Neuron (in vitro differentiated cells): ENCODE results near the gene RBMS3.
"Not testable (repeated sequence)": the region's sequence is repeated elsewhere in the genome, so short reads cannot be mapped to it uniquely, and the experiment has no call there.

Source experiments
- H2AFZ ChIP-seq: one replicate; pipeline ENCODE4 v1.6.1; 2013; ENCODE audit warnings: low read depth, mild to moderate bottlenecking, inconsistent platforms, low read length, moderate library complexity
- H3K27me3 ChIP-seq: one replicate; pipeline ENCODE4 v1.6.1; 2013; ENCODE audit warnings: low read length; ENCODE audit not compliant: insufficient read depth
- H3K36me3 ChIP-seq: one replicate; pipeline ENCODE4 v1.6.1; 2013; ENCODE audit warnings: low read length; ENCODE audit not compliant: insufficient read depth
- H3K4me1 ChIP-seq: one replicate; pipeline ENCODE4 v1.6.1; 2013; ENCODE audit warnings: low read length; ENCODE audit not compliant: insufficient read depth
- H3K4me3 ChIP-seq: 2 replicates; pipeline ENCODE4 v1.5.1; 2013; ENCODE audit warnings: mild to moderate bottlenecking, low read length, moderate library complexity
- H3K9me3 ChIP-seq: one replicate; pipeline ENCODE4 v1.6.1; 2013; ENCODE audit warnings: low read length

Gene RBMS3

DNA sequence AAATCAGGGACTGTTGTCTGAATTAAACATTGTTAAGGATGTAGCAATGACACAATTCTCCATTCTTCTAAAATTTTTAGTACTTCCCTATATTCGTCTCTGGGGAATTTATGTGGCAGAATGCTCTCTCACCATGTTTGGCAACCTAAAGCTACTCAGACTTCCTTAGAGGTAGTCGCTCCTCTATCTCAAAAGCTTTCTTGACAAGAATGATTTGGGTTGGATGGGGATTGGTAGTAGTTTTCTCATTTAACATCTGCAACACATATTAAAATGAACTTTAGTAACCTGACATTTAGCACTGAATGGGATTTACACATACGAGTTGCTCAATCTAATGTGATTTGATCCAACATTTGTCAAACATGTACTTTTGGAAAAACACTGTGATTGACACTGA lies 233.3 kb downstream of the RBMS3 start:
- Histone ChIP-seq H3K4me3 (no peak overlapping the region), H3K4me1 (peaks cover 4% of the 10 kb centered on the region), H3K9me3 (no peaks in the 10 kb centered on the region), H3K36me3 (no peaks in the 10 kb centered on the region), H2AFZ (no peak overlapping the region), H3K27me3 (no peaks in the 10 kb centered on the region)

DNA sequence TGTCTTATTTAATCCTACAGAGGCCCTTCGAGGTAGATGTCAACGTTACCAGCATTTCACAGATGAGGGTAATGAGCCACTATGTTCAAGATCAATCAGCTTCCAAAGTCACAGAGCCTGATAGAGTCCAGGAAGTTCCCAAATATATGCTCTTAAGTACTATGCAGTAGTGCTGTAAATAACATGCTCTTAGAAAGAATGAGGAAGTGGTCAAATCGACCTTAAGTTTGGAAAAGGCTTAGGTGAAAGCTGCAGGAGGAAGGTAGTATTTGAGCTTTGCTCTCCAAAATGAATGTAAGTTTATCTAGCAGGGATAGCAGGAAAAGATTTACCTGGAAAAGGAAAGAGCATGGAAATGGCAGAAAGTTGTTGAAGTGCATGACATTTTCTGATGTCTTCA lies 234.0 kb downstream of the RBMS3 start:
- Histone ChIP-seq H3K27me3 (no peaks in the 10 kb centered on the region), H3K4me1 (peaks cover 4% of the 10 kb centered on the region), H3K36me3 (no peaks in the 10 kb centered on the region), H3K4me3 (no peak overlapping the region), H2AFZ (no peak overlapping the region), H3K9me3 (no peaks in the 10 kb centered on the region)

DNA sequence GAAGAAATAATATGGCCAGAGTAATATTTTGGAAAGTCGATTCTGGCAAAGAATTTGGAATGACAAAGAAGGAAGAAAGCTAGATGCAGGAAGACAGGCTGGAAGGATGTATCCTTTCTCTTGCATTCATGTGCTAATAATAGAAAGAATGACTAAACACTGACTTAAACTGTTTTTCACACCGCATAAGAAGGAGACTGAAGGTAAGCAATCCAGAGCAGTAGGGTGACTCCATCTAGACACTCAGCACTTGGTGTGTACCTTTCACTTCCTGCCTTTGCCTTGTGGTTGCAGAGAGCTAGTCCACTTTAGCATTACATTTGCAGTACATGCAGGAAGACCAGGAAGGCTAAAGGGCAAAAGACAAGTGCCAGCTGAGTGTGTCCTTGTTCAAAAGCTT lies 234.6 kb downstream of the RBMS3 start:
- H3K4me1 ChIP-seq = peaks cover 4% of the 10 kb centered on the region
- H3K27me3 ChIP-seq = no peaks in the 10 kb centered on the region
- no peak overlapping the region for H3K4me3 ChIP-seq
- no peaks in the 10 kb centered on the region for H3K36me3 ChIP-seq
- H2AFZ ChIP-seq = no peak overlapping the region
- H3K9me3 ChIP-seq = no peaks in the 10 kb centered on the region

DNA sequence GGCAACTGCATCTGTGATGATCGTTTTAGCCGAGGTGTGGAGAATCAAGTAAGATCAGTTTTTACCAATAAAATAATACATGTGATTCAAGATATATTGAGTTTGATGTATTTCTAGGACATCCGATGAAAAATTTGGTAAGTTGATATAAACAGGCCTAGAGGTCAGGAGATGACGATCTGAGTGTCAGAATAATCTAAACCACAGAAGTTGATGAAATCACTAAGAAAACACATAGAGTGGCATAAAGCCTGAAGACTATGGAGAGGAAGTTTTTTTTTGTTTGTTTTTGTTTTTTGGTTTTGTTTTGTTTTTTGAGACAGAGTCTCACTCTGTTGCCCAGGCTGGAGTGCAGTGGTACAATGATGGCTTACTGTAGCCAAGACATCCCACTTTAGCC lies 235.3 kb downstream of the RBMS3 start:
- Histone ChIP-seq H3K27me3 (no peaks in the 10 kb centered on the region), H2AFZ (no peak overlapping the region), H3K4me1 (peaks cover 4% of the 10 kb centered on the region), H3K9me3 (no peaks in the 10 kb centered on the region), H3K36me3 (no peaks in the 10 kb centered on the region), H3K4me3 (no peak overlapping the region)

DNA sequence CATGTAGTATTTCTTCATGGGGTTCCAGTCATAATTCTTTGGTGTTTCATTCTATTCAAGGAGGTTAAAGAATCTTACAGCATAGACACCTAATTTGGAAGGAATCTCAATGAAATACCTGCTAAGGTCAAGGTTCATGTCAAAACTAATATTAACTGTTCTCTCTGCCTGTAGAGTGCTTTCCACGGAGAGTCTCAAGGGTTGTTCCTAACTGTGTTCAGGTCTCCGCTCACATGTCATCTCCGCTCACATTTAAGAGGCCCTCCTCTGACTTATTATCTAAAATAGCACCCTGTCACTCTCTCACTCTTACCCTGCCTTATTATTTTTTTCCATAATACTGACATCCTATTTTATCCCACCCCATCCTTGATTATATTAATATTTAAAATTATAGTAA lies 239.9 kb downstream of the RBMS3 start:
- Histone ChIP-seq H3K4me3 (no peak overlapping the region), H3K27me3 (no peaks in the 10 kb centered on the region), H3K4me1 (no peaks in the 10 kb centered on the region), H3K9me3 (no peaks in the 10 kb centered on the region), H2AFZ (no peak overlapping the region), H3K36me3 (no peaks in the 10 kb centered on the region)

DNA sequence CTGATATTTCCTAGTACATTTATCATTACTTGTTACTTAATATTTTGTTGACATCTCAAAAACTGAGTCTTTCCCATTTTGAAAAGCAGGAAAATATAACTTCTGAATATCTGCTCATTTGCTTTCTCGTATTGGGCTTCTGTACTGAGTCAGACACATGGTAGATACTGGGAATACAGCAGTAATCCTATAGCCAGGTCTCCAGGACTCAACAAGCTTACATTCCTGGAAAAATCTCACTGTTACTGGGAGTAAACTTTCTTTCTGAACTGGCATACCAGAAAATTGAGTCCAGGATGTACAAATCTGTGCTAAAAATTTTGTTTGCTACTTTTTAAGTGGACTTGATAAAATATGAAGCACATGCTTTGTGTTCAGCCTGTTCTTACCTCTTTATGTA lies 240.4 kb downstream of the RBMS3 start:
- Histone ChIP-seq H2AFZ (no peak overlapping the region), H3K9me3 (no peaks in the 10 kb centered on the region), H3K36me3 (no peaks in the 10 kb centered on the region), H3K27me3 (no peaks in the 10 kb centered on the region), H3K4me3 (no peak overlapping the region), H3K4me1 (no peaks in the 10 kb centered on the region)

DNA sequence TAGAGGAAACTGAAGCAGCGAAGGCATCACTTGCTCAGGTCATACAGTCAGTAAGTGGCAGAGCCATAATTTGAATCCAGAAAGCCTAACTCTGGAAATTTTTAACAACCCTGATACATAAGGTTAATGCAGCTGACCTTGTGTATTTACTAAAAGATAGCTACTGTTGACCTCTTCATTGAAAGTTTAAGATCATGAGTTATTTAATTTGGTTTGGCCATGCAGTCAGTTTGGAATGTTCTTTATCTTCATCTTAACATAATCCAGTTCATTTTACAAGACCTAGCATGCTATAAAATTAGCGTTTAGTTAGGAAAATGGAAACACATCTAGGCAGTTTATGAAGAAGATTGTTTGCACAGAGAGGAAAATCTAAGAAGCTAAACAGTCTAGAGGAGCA lies 240.9 kb downstream of the RBMS3 start:
- Histone ChIP-seq H3K27me3 (no peaks in the 10 kb centered on the region), H3K4me1 (no peaks in the 10 kb centered on the region), H3K36me3 (no peaks in the 10 kb centered on the region), H3K9me3 (no peaks in the 10 kb centered on the region), H3K4me3 (no peak overlapping the region), H2AFZ (no peak overlapping the region)

DNA sequence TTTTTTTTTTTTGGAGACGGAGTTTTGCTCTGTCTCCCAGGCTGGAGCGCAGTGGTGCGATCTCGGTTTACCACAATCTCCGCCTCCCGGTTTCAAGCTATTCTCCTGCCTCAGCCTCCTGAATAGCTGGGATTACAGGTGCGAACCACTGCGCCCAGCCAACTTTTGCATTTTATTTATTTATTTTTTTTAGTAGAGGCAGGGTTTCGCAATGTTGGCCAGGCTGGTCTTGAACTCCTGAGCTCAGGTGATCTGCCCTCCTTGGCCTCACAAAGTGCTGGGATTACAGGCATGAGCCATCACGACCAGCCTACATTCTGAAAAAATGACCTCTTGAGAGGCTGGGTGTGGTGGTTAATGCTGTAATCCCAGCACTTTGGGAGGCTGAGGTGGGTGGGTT lies 243.6 kb downstream of the RBMS3 start:
- H3K36me3 ChIP-seq, H3K4me1 ChIP-seq, H3K27me3 ChIP-seq, H3K9me3 ChIP-seq, H2AFZ ChIP-seq, H3K4me3 ChIP-seq: not testable (repeated sequence)

DNA sequence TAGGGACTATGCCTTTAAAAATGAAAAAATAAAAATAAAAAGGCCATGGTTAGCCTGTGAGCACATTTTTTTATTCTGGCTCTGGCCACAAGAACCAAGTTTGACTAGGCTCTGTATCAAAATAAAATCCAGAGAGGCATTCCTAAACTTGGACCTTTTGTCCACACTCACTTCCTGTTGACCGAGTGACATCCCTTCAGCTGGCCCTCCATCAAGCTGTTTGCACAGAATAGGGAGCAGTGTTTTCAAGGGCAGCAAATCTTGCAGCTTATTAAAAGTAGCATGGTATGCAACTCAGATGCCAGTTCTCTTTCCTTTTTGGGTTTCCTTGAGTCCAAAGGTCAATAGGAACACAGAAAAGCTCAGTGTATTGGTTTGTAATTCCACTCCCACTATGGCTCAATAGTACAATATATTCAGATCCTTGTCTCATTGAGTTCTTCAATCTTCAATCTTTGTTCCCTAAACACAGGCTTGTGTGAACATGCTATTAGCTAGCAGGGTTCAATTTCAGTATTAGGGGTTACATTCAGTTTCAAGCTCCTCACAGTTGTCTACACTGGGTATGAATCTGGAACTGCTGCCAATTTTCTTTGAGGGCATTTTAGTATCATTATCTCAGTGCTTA lies 244.5 kb downstream of the RBMS3 start:
- no peaks in the 10 kb centered on the region for H3K27me3 ChIP-seq
- no peaks in the 10 kb centered on the region for H3K36me3 ChIP-seq
- H3K4me3 ChIP-seq = no peak overlapping the region
- H2AFZ ChIP-seq = no peak overlapping the region
- no peaks in the 10 kb centered on the region for H3K4me1 ChIP-seq
- H3K9me3 ChIP-seq = no peaks in the 10 kb centered on the region

DNA sequence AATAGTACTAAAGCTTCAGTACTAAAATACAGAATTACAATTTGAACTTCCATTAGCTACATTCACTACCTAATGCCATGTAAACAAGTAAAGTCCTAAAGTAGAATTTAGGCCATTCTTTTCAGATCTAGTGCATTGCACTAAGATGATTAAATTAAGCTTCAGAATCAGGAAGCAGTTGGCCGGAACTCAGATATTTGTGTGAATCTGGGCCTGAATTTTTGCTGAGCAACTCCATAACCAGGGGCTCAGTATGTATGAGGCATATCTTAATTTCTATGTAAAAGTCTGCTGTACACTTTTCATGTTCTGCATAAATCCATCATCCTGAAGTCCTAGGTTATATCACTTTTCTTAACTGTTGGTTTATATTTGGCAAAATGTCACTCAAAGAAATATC lies 246.4 kb downstream of the RBMS3 start:
- no peaks in the 10 kb centered on the region for H3K36me3 ChIP-seq
- no peak overlapping the region for H3K4me3 ChIP-seq
- no peak overlapping the region for H2AFZ ChIP-seq
- H3K9me3 ChIP-seq = no peaks in the 10 kb centered on the region
- no peaks in the 10 kb centered on the region for H3K4me1 ChIP-seq
- no peaks in the 10 kb centered on the region for H3K27me3 ChIP-seq

DNA sequence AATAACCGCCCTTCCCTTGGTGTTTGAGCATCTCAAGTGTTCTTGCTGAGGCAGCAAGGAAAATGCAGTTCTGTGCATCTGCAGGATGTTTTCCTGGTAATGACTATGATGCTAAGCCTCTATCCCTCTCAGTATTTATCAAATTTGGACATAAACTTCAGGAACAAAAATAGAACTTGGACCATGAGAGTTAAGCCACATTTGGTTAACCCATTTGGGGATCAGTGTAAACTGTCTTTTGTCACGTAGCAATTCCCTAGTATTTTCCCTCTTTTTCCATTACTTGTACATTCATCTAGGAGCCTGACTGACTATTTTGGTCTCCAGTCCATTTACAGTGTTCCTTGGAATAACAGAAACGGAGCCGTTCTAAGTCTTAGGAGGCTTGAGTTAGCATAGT lies 250.8 kb downstream of the RBMS3 start:
- no peak overlapping the region for H3K4me3 ChIP-seq
- no peak overlapping the region for H2AFZ ChIP-seq
- no peaks in the 10 kb centered on the region for H3K9me3 ChIP-seq
- H3K27me3 ChIP-seq = no peaks in the 10 kb centered on the region
- no peaks in the 10 kb centered on the region for H3K36me3 ChIP-seq
- no peaks in the 10 kb centered on the region for H3K4me1 ChIP-seq

DNA sequence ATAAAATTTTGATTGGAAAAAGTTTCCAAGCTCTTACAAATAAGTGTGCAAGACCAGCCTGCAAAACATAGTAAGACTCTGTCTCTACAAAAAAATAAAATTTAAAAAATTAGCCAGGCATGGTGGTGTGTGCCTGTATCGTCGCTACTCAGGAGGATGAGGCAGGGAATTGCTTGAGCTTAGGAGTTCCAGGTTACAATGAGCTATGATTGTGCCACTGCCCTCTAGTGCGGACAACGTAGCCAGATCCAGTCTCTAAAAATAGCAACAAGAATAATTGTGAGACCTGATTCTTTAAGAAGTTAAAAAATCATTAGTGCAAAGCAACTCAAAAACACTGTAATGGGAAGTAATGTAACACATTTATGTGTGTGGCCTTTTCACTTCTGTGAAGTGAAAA lies 251.6 kb downstream of the RBMS3 start:
- Histone ChIP-seq H3K4me1 (no peaks in the 10 kb centered on the region), H2AFZ (no peak overlapping the region), H3K4me3 (no peak overlapping the region)

DNA sequence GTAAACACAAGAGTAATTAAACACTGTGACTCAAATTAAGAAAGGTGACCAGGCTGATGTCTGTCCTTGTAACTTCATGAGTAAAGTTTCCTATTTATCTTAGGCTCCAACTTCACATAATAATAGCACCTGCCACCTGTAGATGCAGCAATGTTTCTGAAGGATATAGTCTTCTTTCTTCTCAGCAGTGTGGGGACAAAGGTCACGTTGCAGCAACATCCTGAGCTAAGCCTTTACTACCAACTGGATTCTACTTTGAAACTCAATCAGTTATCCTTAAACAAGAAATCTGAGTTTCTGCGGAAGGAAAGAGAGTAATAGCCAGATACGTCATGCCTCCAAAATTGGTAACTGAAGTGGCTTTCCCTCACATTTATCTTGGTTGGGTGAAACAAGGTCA lies 253.1 kb downstream of the RBMS3 start:
- H3K27me3 ChIP-seq = no peaks in the 10 kb centered on the region
- no peak overlapping the region for H2AFZ ChIP-seq
- no peaks in the 10 kb centered on the region for H3K4me1 ChIP-seq
- no peak overlapping the region for H3K4me3 ChIP-seq
- no peaks in the 10 kb centered on the region for H3K36me3 ChIP-seq
- no peaks in the 10 kb centered on the region for H3K9me3 ChIP-seq

More for the DNA sequence above, 251.6 kb downstream of the RBMS3 start:
- no peaks in the 10 kb centered on the region for H3K9me3 ChIP-seq
- H3K27me3 ChIP-seq = no peaks in the 10 kb centered on the region
- H3K36me3 ChIP-seq = no peaks in the 10 kb centered on the region

DNA sequence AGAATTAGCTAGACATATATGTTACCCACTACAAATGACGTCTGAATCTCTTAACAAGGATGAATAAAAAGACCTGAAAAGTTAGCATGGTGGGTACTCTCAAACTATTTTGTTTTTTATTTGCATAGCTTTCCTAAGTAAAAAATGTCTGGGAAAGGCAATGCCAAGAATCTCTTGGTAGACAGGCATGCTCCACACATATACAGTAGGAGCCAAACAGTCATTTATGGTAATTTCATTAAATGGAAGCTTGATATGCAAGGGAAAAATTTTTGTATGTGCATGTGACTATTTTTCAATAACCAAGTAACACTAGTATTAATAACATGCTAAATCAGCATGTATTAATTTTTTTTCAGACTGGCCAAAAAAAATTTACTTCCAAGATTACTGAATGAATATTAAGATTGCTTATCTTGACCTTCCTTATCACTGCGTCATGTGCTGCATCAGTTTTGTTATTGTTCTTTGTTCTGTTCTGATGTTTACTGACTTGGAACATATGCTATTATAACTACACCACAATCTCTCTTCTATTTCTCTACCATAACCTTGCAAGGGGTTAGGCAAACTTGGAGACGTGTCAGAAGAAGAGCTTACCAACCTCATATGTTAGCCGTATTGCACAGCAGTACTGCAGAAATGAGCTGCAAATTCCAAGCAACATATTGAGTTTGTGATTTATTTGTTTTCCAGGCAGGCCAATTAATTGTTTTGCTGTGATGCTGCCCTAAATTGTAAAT lies 255.3 kb downstream of the RBMS3 start:
- Histone ChIP-seq H3K4me1 (no peaks in the 10 kb centered on the region), H3K27me3 (no peaks in the 10 kb centered on the region), H3K4me3 (no peak overlapping the region), H3K36me3 (no peaks in the 10 kb centered on the region), H3K9me3 (no peaks in the 10 kb centered on the region), H2AFZ (no peak overlapping the region)
